Measurements from ENCODE around the gene AP3S1. TPM values are rescaled to one million over a fixed set of nuclear protein-coding genes. Genes with fewer than 3 reads are reported as not detected.
A peak's percentile ranks its signal among the peaks of the same experiment; 100 is the strongest.
"Not testable (repeated sequence)": the region's sequence is repeated elsewhere in the genome, so short reads cannot be mapped to it uniquely, and the experiment has no call there.

Gene AP3S1
- total RNA-seq, 1 donor from 2014 or later = 157 TPM

GRCh38 chr5:115884704-115885103 is 43.0 kb downstream of the AP3S1 start:
- H3K4me1 Mint-ChIP-seq = peaks cover 7% of the 10 kb centered on the region
- peaks cover 25% of the 10 kb centered on the region for H3K36me3 Mint-ChIP-seq
- DNase-seq (ENCODE audit: low spot score) = no peak

GRCh38 chr5:115885208-115885607 is 43.5 kb downstream of the AP3S1 start:
- H2AFZ ChIP-seq (replicated peaks); H3K9ac ChIP-seq; H3K4me1 ChIP-seq; H3F3A ChIP-seq (ENCODE audit: low read depth); H3K4me2 ChIP-seq; H3K27me3 ChIP-seq; H4K20me1 ChIP-seq (ENCODE audit: low read depth); H3K79me2 ChIP-seq (ENCODE audit: low read depth); H3K27me3 Mint-ChIP-seq (ENCODE audit: insufficient read depth, low read depth); H3K27ac ChIP-seq; H3K4me3 Mint-ChIP-seq; H3K27ac Mint-ChIP-seq; H3K36me3 ChIP-seq; H3K4me1 Mint-ChIP-seq; H3K9me3 ChIP-seq (ENCODE audit: low read depth); H3K4me3 ChIP-seq: not testable (repeated sequence)
- H3K9me3 Mint-ChIP-seq = peaks cover 11% of the 10 kb centered on the region
- peaks cover 20% of the 10 kb centered on the region for H3K36me3 Mint-ChIP-seq
- peak; percentile 31 for DNase-seq (ENCODE audit: low spot score)

More at GRCh38 chr5:115884704-115885103, 43.0 kb downstream of the AP3S1 start:
- no peak overlapping the region for H3K4me3 ChIP-seq
- H3K27ac Mint-ChIP-seq = no peak overlapping the region
- no peaks in the 10 kb centered on the region for H3K27me3 Mint-ChIP-seq (ENCODE audit: insufficient read depth, low read depth)
- no peak overlapping the region for H3K4me3 Mint-ChIP-seq
- no peak overlapping the region for H3K27ac ChIP-seq
- peaks cover 5% of the 10 kb centered on the region for H3K4me1 ChIP-seq
- TF ChIP-seq EZH2phosphoT487 (IDR thresholded peaks at IDR 0.05) = no peak
- TF ChIP-seq EZH2 (IDR thresholded peaks at IDR 0.05) = no peak
- no peak for TF ChIP-seq CTCF (IDR thresholded peaks at IDR 0.05)
- no peaks in the 10 kb centered on the region for H3K27me3 ChIP-seq
- H3K36me3 ChIP-seq = no peaks in the 10 kb centered on the region
- peaks cover 5% of the 10 kb centered on the region for H3F3A ChIP-seq (ENCODE audit: low read depth)
- H4K20me1 ChIP-seq (ENCODE audit: low read depth) = no peaks in the 10 kb centered on the region
- H3K79me2 ChIP-seq (ENCODE audit: low read depth) = no peaks in the 10 kb centered on the region
- peaks cover 16% of the 10 kb centered on the region for H3K9me3 Mint-ChIP-seq
- H3K4me2 ChIP-seq = no peak overlapping the region
- H3K9ac ChIP-seq = no peak overlapping the region
- no peak overlapping the region for H2AFZ ChIP-seq (replicated peaks)
- H3K9me3 ChIP-seq (ENCODE audit: low read depth) = no peaks in the 10 kb centered on the region

- Mint-ChIP-seq H3K4me3 (no peak overlapping the region), H3K27me3 (ENCODE audit: insufficient read depth, low read depth) (no peaks in the 10 kb centered on the region), H3K27ac (no peak overlapping the region), H3K4me1 (no peaks in the 10 kb centered on the region), H3K36me3 (peaks cover 9% of the 10 kb centered on the region), H3K9me3 (no peaks in the 10 kb centered on the region)
- Histone ChIP-seq H3K36me3 (no peaks in the 10 kb centered on the region), H3K9me3 (ENCODE audit: low read depth) (no peaks in the 10 kb centered on the region), H3K4me1 (peaks cover 5% of the 10 kb centered on the region), H3K79me2 (ENCODE audit: low read depth) (no peaks in the 10 kb centered on the region), H3K9ac (no peak overlapping the region), H2AFZ (replicated peaks) (no peak overlapping the region), H4K20me1 (ENCODE audit: low read depth) (no peaks in the 10 kb centered on the region), H3K27me3 (no peaks in the 10 kb centered on the region), H3K4me2 (no peak overlapping the region), H3K27ac (no peak overlapping the region), H3F3A (ENCODE audit: low read depth) (peaks cover 5% of the 10 kb centered on the region), H3K4me3 (no peak overlapping the region)
- peak; percentile 16 for TF ChIP-seq CTCF (IDR thresholded peaks at IDR 0.05)
- no peak for TF ChIP-seq EZH2 (IDR thresholded peaks at IDR 0.05)
- DNase-seq (ENCODE audit: low spot score) = no peak
Measured at GRCh38 chr5:115888027-115888426, 46.3 kb downstream of the AP3S1 start.

- H3K27me3 Mint-ChIP-seq (ENCODE audit: insufficient read depth, low read depth) = no peaks in the 10 kb centered on the region
Measured at GRCh38 chr5:115892021-115892420, 50.3 kb downstream of the AP3S1 start.

More at GRCh38 chr5:115892021-115892420, 50.3 kb downstream of the AP3S1 start:
- DNase-seq (ENCODE audit: low spot score) = no peak
- peaks cover under 1% of the 10 kb centered on the region for H3K36me3 Mint-ChIP-seq
- Histone ChIP-seq H3K4me3 (no peak overlapping the region), H2AFZ (replicated peaks) (no peak overlapping the region), H4K20me1 (ENCODE audit: low read depth) (no peaks in the 10 kb centered on the region), H3K9ac (no peak overlapping the region), H3K9me3 (ENCODE audit: low read depth) (no peaks in the 10 kb centered on the region), H3K4me1 (no peaks in the 10 kb centered on the region), H3K27me3 (no peaks in the 10 kb centered on the region), H3F3A (ENCODE audit: low read depth) (no peaks in the 10 kb centered on the region), H3K27ac (no peak overlapping the region), H3K4me2 (no peak overlapping the region), H3K79me2 (ENCODE audit: low read depth) (no peaks in the 10 kb centered on the region), H3K36me3 (no peaks in the 10 kb centered on the region)
- H3K9me3 Mint-ChIP-seq = no peaks in the 10 kb centered on the region
- no peak for TF ChIP-seq EZH2 (IDR thresholded peaks at IDR 0.05)
- no peak for TF ChIP-seq CTCF (IDR thresholded peaks at IDR 0.05)
- TF ChIP-seq EZH2phosphoT487 (IDR thresholded peaks at IDR 0.05) = no peak
- H3K4me1 Mint-ChIP-seq = no peaks in the 10 kb centered on the region
- no peak overlapping the region for H3K27ac Mint-ChIP-seq
- no peak overlapping the region for H3K4me3 Mint-ChIP-seq
